ENCODE data around the gene LPP. TPM values are rescaled to one million over a fixed set of nuclear protein-coding genes. Genes with fewer than 3 reads are reported as not detected.

LPP gene
- polyA plus RNA-seq, 3 donors: 14.1 to 23.2 (median 15.3) TPM

GRCh38 chr3:188719545-188719944 is 565.6 kb downstream of the LPP start:
- Histone ChIP-seq H2AFZ (ENCODE audit: insufficient read depth, low read depth, low read length, poor library complexity, severe bottlenecking) (no peak overlapping the region), H3K4me3 (replicated peaks in 1 of 3; ENCODE audit: low read depth in 2 of 3, low read length in 3 of 3) (no peak overlapping the region), H3K9ac (ENCODE audit: insufficient read depth, low read length, poor library complexity, severe bottlenecking) (no peak overlapping the region), H3K4me2 (replicated peaks; ENCODE audit: extremely low read depth, low read length, poor library complexity, severe bottlenecking) (no peak overlapping the region), H3K79me2 (ENCODE audit: insufficient read depth, low read length) (no peaks in the 10 kb centered on the region), H3K27me3 (ENCODE audit: control insufficient read depth in 2 of 2, insufficient read depth in 2 of 2, low read length in 2 of 2) (no peaks in the 10 kb centered on the region), H3K27ac (ENCODE audit: low read depth in 1 of 2, low read length in 2 of 2) (no peak overlapping the region), H4K20me1 (ENCODE audit: insufficient read depth, low read length) (no peaks in the 10 kb centered on the region), H3K4me1 (ENCODE audit: control insufficient read depth in 1 of 2, insufficient read depth in 2 of 2, low read length in 2 of 2) (peaks cover 7 to 14% of the 10 kb centered on the region in 2 donors), H3K9me3 (replicated peaks in 1 of 2; ENCODE audit: control insufficient read depth in 1 of 2, insufficient read depth in 1 of 2, low read length in 2 of 2) (no peaks in the 10 kb centered on the region), H3K36me3 (replicated peaks in 1 of 2; ENCODE audit: control insufficient read depth in 1 of 2, insufficient read depth in 2 of 2, low read length in 2 of 2) (no peaks in the 10 kb centered on the region)
- no peak for DNase-seq
- peaks cover 13% of the 10 kb centered on the region for H3K4me1 Mint-ChIP-seq
- peaks cover 3 to 15% of the 10 kb centered on the region in 2 donors for H3K36me3 Mint-ChIP-seq
- H3K9me3 Mint-ChIP-seq: no peaks in the 10 kb centered on the region
- no peak overlapping the region for H3K4me3 Mint-ChIP-seq
- WGBS (ENCODE audit: insufficient coverage): no CpG with 5 or more reads among the region's 1 CpG
- peaks cover 0 to 2% (median 0%) of the 10 kb centered on the region in 3 donors for H3K27me3 Mint-ChIP-seq (ENCODE audit: low read depth in 3 of 3)
- intact Hi-C loops (cut with micrococcal nuclease): no loop called here
- no peak overlapping the region for H3K27ac Mint-ChIP-seq
- TF ChIP-seq, protein P1, sequence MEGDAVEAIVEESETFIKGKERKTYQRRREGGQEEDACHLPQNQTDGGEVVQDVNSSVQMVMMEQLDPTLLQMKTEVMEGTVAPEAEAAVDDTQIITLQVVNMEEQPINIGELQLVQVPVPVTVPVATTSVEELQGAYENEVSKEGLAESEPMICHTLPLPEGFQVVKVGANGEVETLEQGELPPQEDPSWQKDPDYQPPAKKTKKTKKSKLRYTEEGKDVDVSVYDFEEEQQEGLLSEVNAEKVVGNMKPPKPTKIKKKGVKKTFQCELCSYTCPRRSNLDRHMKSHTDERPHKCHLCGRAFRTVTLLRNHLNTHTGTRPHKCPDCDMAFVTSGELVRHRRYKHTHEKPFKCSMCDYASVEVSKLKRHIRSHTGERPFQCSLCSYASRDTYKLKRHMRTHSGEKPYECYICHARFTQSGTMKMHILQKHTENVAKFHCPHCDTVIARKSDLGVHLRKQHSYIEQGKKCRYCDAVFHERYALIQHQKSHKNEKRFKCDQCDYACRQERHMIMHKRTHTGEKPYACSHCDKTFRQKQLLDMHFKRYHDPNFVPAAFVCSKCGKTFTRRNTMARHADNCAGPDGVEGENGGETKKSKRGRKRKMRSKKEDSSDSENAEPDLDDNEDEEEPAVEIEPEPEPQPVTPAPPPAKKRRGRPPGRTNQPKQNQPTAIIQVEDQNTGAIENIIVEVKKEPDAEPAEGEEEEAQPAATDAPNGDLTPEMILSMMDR (IDR thresholded peaks at IDR 0.05): no peak

DNA sequence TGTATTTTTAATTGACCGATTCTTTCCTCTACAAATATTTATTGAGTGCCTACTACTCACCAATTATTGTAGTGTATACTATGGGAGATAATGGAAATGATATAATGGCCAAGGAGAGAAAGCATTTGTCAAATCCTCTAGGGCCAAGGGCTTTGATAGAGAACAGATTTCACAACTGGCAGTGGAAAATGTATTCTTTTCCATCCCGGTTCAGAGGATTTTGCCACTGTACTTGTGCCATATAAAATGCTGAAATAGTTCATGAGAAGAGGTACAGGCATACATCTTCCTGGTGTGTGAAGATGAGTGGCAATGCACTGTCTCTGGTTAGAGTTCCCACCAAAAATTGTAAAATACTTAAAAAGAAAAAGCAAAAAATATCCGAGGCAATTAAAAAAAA is 566.3 kb downstream of the LPP start:
- H3K27me3 ChIP-seq (ENCODE audit: control insufficient read depth in 2 of 2, insufficient read depth in 2 of 2, low read length in 2 of 2): no peaks in the 10 kb centered on the region
- H3K9me3 ChIP-seq (replicated peaks in 1 of 2; ENCODE audit: control insufficient read depth in 1 of 2, insufficient read depth in 1 of 2, low read length in 2 of 2): no peaks in the 10 kb centered on the region
- no peaks in the 10 kb centered on the region for H3K9me3 Mint-ChIP-seq
- H3K36me3 Mint-ChIP-seq: peaks cover 5 to 17% of the 10 kb centered on the region in 2 donors
- H3K4me1 ChIP-seq (ENCODE audit: control insufficient read depth in 1 of 2, insufficient read depth in 2 of 2, low read length in 2 of 2): peaks cover 7 to 14% of the 10 kb centered on the region in 2 donors
- peaks cover 0 to 2% (median 0%) of the 10 kb centered on the region in 3 donors for H3K27me3 Mint-ChIP-seq (ENCODE audit: low read depth in 3 of 3)
- no peak overlapping the region for H3K4me3 ChIP-seq (replicated peaks in 1 of 3; ENCODE audit: low read depth in 2 of 3, low read length in 3 of 3)
- no peaks in the 10 kb centered on the region for H3K79me2 ChIP-seq (ENCODE audit: insufficient read depth, low read length)
- no peak overlapping the region for H3K27ac ChIP-seq (ENCODE audit: low read depth in 1 of 2, low read length in 2 of 2)
- no peak overlapping the region for H2AFZ ChIP-seq (ENCODE audit: insufficient read depth, low read depth, low read length, poor library complexity, severe bottlenecking)
- H3K4me3 Mint-ChIP-seq: no peak overlapping the region
- no peaks in the 10 kb centered on the region for H3K36me3 ChIP-seq (replicated peaks in 1 of 2; ENCODE audit: control insufficient read depth in 1 of 2, insufficient read depth in 2 of 2, low read length in 2 of 2)
- no peak overlapping the region for H3K9ac ChIP-seq (ENCODE audit: insufficient read depth, low read length, poor library complexity, severe bottlenecking)
- no peaks in the 10 kb centered on the region for H4K20me1 ChIP-seq (ENCODE audit: insufficient read depth, low read length)
- no CpG with 5 or more reads among the region's 3 CpGs for WGBS (ENCODE audit: insufficient coverage)
- H3K4me1 Mint-ChIP-seq: peaks cover 13% of the 10 kb centered on the region
- H3K4me2 ChIP-seq (replicated peaks; ENCODE audit: extremely low read depth, low read length, poor library complexity, severe bottlenecking): no peak overlapping the region
- intact Hi-C loops (cut with micrococcal nuclease): no loop called here
- no peak overlapping the region for H3K27ac Mint-ChIP-seq
- no peak for DNase-seq
- TF ChIP-seq, protein P1 (IDR thresholded peaks at IDR 0.05): no peak

Measured in CD14-positive monocyte (primary cell).